Hypothalamus (tissue), 51 donors: Measurements from ENCODE around the gene ZNF804A.

Source experiments
- DNase-seq, 51 donors: peaks; one replicate each; lab custom pipeline; 2025; lab: John Stamatoyannopoulos, UW

The ZNF804A gene

GRCh38 chr2:184598316-184599053 lies at the start of gene ZNF804A:
Gene ZNF804A, plus strand, starts transcription at chr2:184598529. Its CDS starts 431 bp downstream, at chr2:184598960.
- peak in 45 of 51 donors; percentile 14 to 79 (median 44) for DNase-seq

- DNase-seq: no peak
Measured at GRCh38 chr2:184549153-184549552, 49.2 kb upstream of the ZNF804A start.

- DNase-seq: no peak
Measured at GRCh38 chr2:184551626-184552025, 46.7 kb upstream of the ZNF804A start.

GRCh38 chr2:184554736-184555135 lies 43.6 kb upstream of the ZNF804A start:
- DNase-seq: no peak

- no peak for DNase-seq
Measured at GRCh38 chr2:184555352-184555751, 43.0 kb upstream of the ZNF804A start.

- DNase-seq: no peak
Measured at GRCh38 chr2:184556639-184557038, 41.7 kb upstream of the ZNF804A start.

GRCh38 chr2:184558713-184559464 lies 39.4 kb upstream of the ZNF804A start:
- DNase-seq: no peak

- DNase-seq: no peak
Measured at GRCh38 chr2:184560603-184561002, 37.7 kb upstream of the ZNF804A start.

- DNase-seq: no peak
Measured at GRCh38 chr2:184562532-184562931, 35.8 kb upstream of the ZNF804A start.

- no peak for DNase-seq
Measured at GRCh38 chr2:184564092-184564491, 34.2 kb upstream of the ZNF804A start.

GRCh38 chr2:184566716-184567115 lies 31.6 kb upstream of the ZNF804A start:
- no peak for DNase-seq

GRCh38 chr2:184577056-184577455 lies 21.3 kb upstream of the ZNF804A start:
- DNase-seq: no peak

GRCh38 chr2:184577743-184578142 lies 20.6 kb upstream of the ZNF804A start:
- no peak for DNase-seq

GRCh38 chr2:184579226-184579625 lies 19.1 kb upstream of the ZNF804A start:
- no peak for DNase-seq

GRCh38 chr2:184581391-184581790 lies 16.9 kb upstream of the ZNF804A start:
- DNase-seq: no peak

- DNase-seq: no peak
Measured at GRCh38 chr2:184589261-184589660, 9.1 kb upstream of the ZNF804A start.

- DNase-seq: peak in 2 of 51 donors; percentile 1 to 33
Measured at GRCh38 chr2:184596819-184597411, 1.4 kb upstream of the ZNF804A start.

- peak in 27 of 51 donors; percentile 2 to 78 (median 16) for DNase-seq
Measured at GRCh38 chr2:184597571-184597991, 748 bp upstream of the ZNF804A start.

- peak in 2 of 51 donors; percentile 28 to 57 for DNase-seq
Measured at GRCh38 chr2:184598002-184598315, 370 bp upstream of the ZNF804A start.

- peak in 6 of 51 donors; percentile 0 to 7 (median 1) for DNase-seq
Measured at GRCh38 chr2:184599054-184599871, 934 bp downstream of the ZNF804A start.

GRCh38 chr2:184599872-184600222 lies 1.5 kb downstream of the ZNF804A start:
- no peak for DNase-seq
